Measurements from ENCODE around the gene BAZ2B. TPM values are rescaled to one million over a fixed set of nuclear protein-coding genes. Genes with fewer than 3 reads are reported as not detected.

Gene BAZ2B
- total RNA-seq, 1 experiment from 2014 or later: 19.9 TPM

GRCh38 chr2:159609811-159610549 is 6.4 kb downstream of the BAZ2B start:
- intact Hi-C loops (cut with micrococcal nuclease): no loop called here
- no peak for TF ChIP-seq CBX3 (IDR thresholded peaks at IDR 0.05; ENCODE audit: low read depth)
- TF ChIP-seq SRF (IDR thresholded peaks at IDR 0.05; ENCODE audit: low read depth): no peak
- no peak for TF ChIP-seq RAD21 (IDR thresholded peaks at IDR 0.05; ENCODE audit: low read depth)
- no peak for TF ChIP-seq POLR2A (IDR thresholded peaks at IDR 0.05; ENCODE audit: borderline replicate concordance, extremely low read depth, insufficient read depth, insufficient read length)
- TF ChIP-seq TCF7L2 (IDR thresholded peaks at IDR 0.05; ENCODE audit: borderline replicate concordance, extremely low read depth, insufficient read depth, insufficient read length): no peak
- TF ChIP-seq EGR1 (IDR thresholded peaks at IDR 0.05; ENCODE audit: low read depth): no peak
- ChIA-PET RAD21 (ENCODE audit: low non-redundant PET in 1 of 2, low total read pairs in 2 of 2, uncharacterized antibody in 2 of 2, unreplicated experiment in 2 of 2) (no interaction called here), CTCF (no interaction called here), POLR2A (interaction anchor here (1.3 kb wide), 1 partner anchor 9 kb away, joined by 4 read pairs; no protein-coding TSS in a partner anchor)
- Histone ChIP-seq H3K9ac (ENCODE audit: low read length) (no peak overlapping the region), H2AFZ (ENCODE audit: low read depth, low read length, poor library complexity, severe bottlenecking) (no peak overlapping the region), H3K79me2 (ENCODE audit: insufficient read depth, low read length) (no peaks in the 10 kb centered on the region), H3K9me2 (ENCODE audit: insufficient read depth) (peaks cover 4% of the 10 kb centered on the region; the same call in 1 of the 2 replicates), H3K27me3 (ENCODE audit: insufficient read depth, low read length) (no peaks in the 10 kb centered on the region), H4K20me1 (ENCODE audit: insufficient read depth) (no peaks in the 10 kb centered on the region), H3K4me1 (ENCODE audit: control insufficient read depth in 1 of 2, insufficient read depth in 2 of 2, low read length in 2 of 2) (peaks cover 10 to 16% of the 10 kb centered on the region in 2 experiments; a peak in 3 of 4 replicates), H3K9me3 (ENCODE audit: control insufficient read depth in 1 of 2, insufficient read depth in 1 of 2, low read depth in 1 of 2, low read length in 2 of 2) (no peaks in the 10 kb centered on the region), H3K4me3 (replicated peaks in 1 of 2; ENCODE audit: low read depth in 1 of 2, low read length in 2 of 2) (no peak overlapping the region), H3K36me3 (ENCODE audit: control insufficient read depth in 1 of 2, insufficient read depth in 2 of 2, low read length in 2 of 2) (no peaks in the 10 kb centered on the region), H3K4me2 (ENCODE audit: low read length) (no peak overlapping the region), H3K27ac (ENCODE audit: low read depth, low read length) (no peak overlapping the region)
- ATAC-seq: no peak
- no peak for DNase-seq (ENCODE audit: low read depth, low spot score)
- BruUV-seq (replicated peaks): no TSS peak

- H3K9me3 ChIP-seq (ENCODE audit: control insufficient read depth in 1 of 2, insufficient read depth in 1 of 2, low read depth in 1 of 2, low read length in 2 of 2): no peaks in the 10 kb centered on the region
- DNase-seq (ENCODE audit: low read depth, low spot score) (no peak), ATAC-seq (no peak)
- CTCF ChIA-PET: no interaction called here
- peaks cover 4% of the 10 kb centered on the region; the same call in 1 of the 2 replicates for H3K9me2 ChIP-seq (ENCODE audit: insufficient read depth)
- no peaks in the 10 kb centered on the region for H3K79me2 ChIP-seq (ENCODE audit: insufficient read depth, low read length)
- BruUV-seq (replicated peaks): no TSS peak
- H3K36me3 ChIP-seq (ENCODE audit: control insufficient read depth in 1 of 2, insufficient read depth in 2 of 2, low read length in 2 of 2): no peaks in the 10 kb centered on the region
- no peak overlapping the region for H3K4me2 ChIP-seq (ENCODE audit: low read length)
- TF ChIP-seq ZFX (IDR thresholded peaks at IDR 0.05) (no peak), POLR2AphosphoS5 (IDR thresholded peaks at IDR 0.05; ENCODE audit: low read depth, low read length) (no peak), POLR2A (IDR thresholded peaks at IDR 0.05; ENCODE audit: borderline replicate concordance, extremely low read depth, insufficient read depth, insufficient read length) (no peak), ZNF274 (IDR thresholded peaks at IDR 0.05; ENCODE audit: low read depth, low read length) (no peak), CBX3 (IDR thresholded peaks at IDR 0.05; ENCODE audit: low read depth) (no peak), ELF1 (IDR thresholded peaks at IDR 0.05; ENCODE audit: borderline replicate concordance, low read depth) (no peak), SIN3A (IDR thresholded peaks at IDR 0.05; ENCODE audit: low read depth) (no peak)
- H2AFZ ChIP-seq (ENCODE audit: low read depth, low read length, poor library complexity, severe bottlenecking): no peak overlapping the region
- H4K20me1 ChIP-seq (ENCODE audit: insufficient read depth): no peaks in the 10 kb centered on the region
- RAD21 ChIA-PET (ENCODE audit: low non-redundant PET in 1 of 2, low total read pairs in 2 of 2, uncharacterized antibody in 2 of 2, unreplicated experiment in 2 of 2): no interaction called here
- no peaks in the 10 kb centered on the region for H3K27me3 ChIP-seq (ENCODE audit: insufficient read depth, low read length)
- H3K4me3 ChIP-seq (replicated peaks in 1 of 2; ENCODE audit: low read depth in 1 of 2, low read length in 2 of 2): no peak overlapping the region
- H3K9ac ChIP-seq (ENCODE audit: low read length): no peak overlapping the region
- intact Hi-C loops (cut with micrococcal nuclease): no loop called here
- H3K27ac ChIP-seq (ENCODE audit: low read depth, low read length): no peak overlapping the region
- POLR2A ChIA-PET: interaction anchor here (1.3 kb wide), 1 partner anchor 8 kb away, joined by 4 read pairs; no protein-coding TSS in a partner anchor
- H3K4me1 ChIP-seq (ENCODE audit: control insufficient read depth in 1 of 2, insufficient read depth in 2 of 2, low read length in 2 of 2): peaks cover 3 to 8% of the 10 kb centered on the region in 2 experiments; a peak in 3 of 4 replicates
Measured at GRCh38 chr2:159608723-159609308, 7.5 kb downstream of the BAZ2B start.
